SK-N-SH (cell line): Measurements from ENCODE around the gene SCAND1. TPM values are rescaled to one million over a fixed set of nuclear protein-coding genes. Genes with fewer than 3 reads are reported as not detected.

Experiments used
- CTCF ChIA-PET: fragments of 300-600, 350-600 bp; formaldehyde crosslinking; extraction: SDS; loops from one replicate; lab custom pipeline; 2021; lab: Yijun Ruan, JAX
- POLR2A ChIA-PET: fragments of 350-600 bp; sonication (Branson Sonifier 250); formaldehyde crosslinking; extraction: SDS; loops from one replicate; lab custom pipeline; 2020; ENCODE audit warnings: antibody characterized with exemption, inconsistent platforms; lab: Yijun Ruan, JAX
- DNase-seq: peaks from one replicate; pipeline ENCODE4 v3.0.0; 2012
- H2AFZ ChIP-seq: fragments of 200-600 bp; sonication (generic); 2 replicates; pipeline ENCODE4 v1.8.1; 2016; ENCODE audit warnings: antibody characterized with exemption, mild to moderate bottlenecking, low read depth
- H3F3A ChIP-seq: fragments of 200-600 bp; sonication (generic); replicated peaks from 2 replicates; pipeline ENCODE3; 2016; ENCODE audit warnings: antibody characterized with exemption, mild to moderate bottlenecking; ENCODE audit not compliant: insufficient read depth
- H3K27ac ChIP-seq, 2 experiments: fragments of 200-500 bp in 1 of 2; fragments of 200-600 bp in 1 of 2; sonication (Bioruptor generic) in 1 of 2; sonication (generic), shearing (Covaris generic) in 1 of 2; 2 replicates each; pipeline versions ENCODE4 v1.5.1 to v1.6.1; 2014 to 2016; ENCODE audit warnings: low read depth in 2 of 2, inconsistent platforms in 1 of 2, low read length in 1 of 2, mild to moderate bottlenecking in 1 of 2, mixed read lengths in 1 of 2
- H3K27me3 ChIP-seq: fragments of 200-600 bp; sonication (generic), shearing (Covaris generic); 2 replicates; pipeline ENCODE4 v1.6.1; 2016; ENCODE audit warnings: mixed run types; ENCODE audit not compliant: insufficient read depth
- H3K36me3 ChIP-seq, 2 experiments: fragments of 200-500 bp in 1 of 2; fragments of 200-600 bp in 1 of 2; sonication (Bioruptor generic) in 1 of 2; sonication (generic) in 1 of 2; replicated peaks in 1 of 2; 2 replicates each; pipeline versions ENCODE3 to v1.5.1; 2014 to 2016; ENCODE audit warnings: low read length in 1 of 2, mild to moderate bottlenecking in 1 of 2; ENCODE audit not compliant: insufficient read depth in 2 of 2, control insufficient read depth in 1 of 2
- H3K4me1 ChIP-seq, 2 experiments: fragments of 200-500 bp in 1 of 2; fragments of 200-600 bp in 1 of 2; sonication (Bioruptor generic) in 1 of 2; sonication (generic), shearing (Covaris generic) in 1 of 2; 2 replicates each; pipeline versions ENCODE4 v1.5.1 to v1.6.1; 2014 to 2016; ENCODE audit warnings: low read depth in 1 of 2, low read length in 1 of 2, mixed run types in 1 of 2; ENCODE audit not compliant: insufficient read depth in 2 of 2, control insufficient read depth in 1 of 2
- H3K4me2 ChIP-seq: fragments of 200-600 bp; sonication (generic), shearing (Covaris generic); 2 replicates; pipeline ENCODE4 v1.6.1; 2017; ENCODE audit warnings: mixed run types
- H3K4me3 ChIP-seq, 2 experiments: fragments of 200-500 bp in 1 of 2; fragments of 200-600 bp in 1 of 2; sonication (Bioruptor generic) in 1 of 2; sonication (generic), shearing (Covaris generic) in 1 of 2; 2 replicates each; pipeline versions ENCODE4 v1.5.1 to v1.8.1; 2014 to 2016; ENCODE audit warnings: low read depth in 2 of 2, inconsistent platforms in 1 of 2, low read length in 1 of 2, mild to moderate bottlenecking in 1 of 2, mixed read lengths in 1 of 2, moderate library complexity in 1 of 2
- H3K79me2 ChIP-seq: fragments of 200-600 bp; sonication (generic); 2 replicates; pipeline ENCODE4 v1.8.1; 2017; ENCODE audit warnings: mild to moderate bottlenecking; ENCODE audit not compliant: insufficient read depth
- H3K9ac ChIP-seq: fragments of 200-600 bp; sonication (generic); 2 replicates; pipeline ENCODE4 v1.6.1; 2017; ENCODE audit warnings: mixed run types
- H3K9me2 ChIP-seq: fragments of 200-600 bp; sonication (generic); 2 replicates; pipeline ENCODE4 v1.6.1; 2017; ENCODE audit warnings: mixed run types
- H3K9me3 ChIP-seq: fragments of 200-600 bp; sonication (generic); 2 replicates; pipeline ENCODE4 v1.6.1; 2017; ENCODE audit warnings: mixed run types, mild to moderate bottlenecking, moderate library complexity
- H4K20me1 ChIP-seq: fragments of 200-600 bp; sonication (generic); 2 replicates; pipeline ENCODE4 v1.6.1; 2017; ENCODE audit warnings: mild to moderate bottlenecking, mixed run types; ENCODE audit not compliant: insufficient read depth
- CHD2 ChIP-seq: fragments of 150-350 bp; IDR thresholded peaks from 2 replicates; pipeline ENCODE4 v1.6.1; 2018; ENCODE audit warnings: low read length; ENCODE audit not compliant: partially characterized antibody
- ELF1 ChIP-seq: IDR thresholded peaks from 2 replicates; pipeline ENCODE4 v1.4.0; 2012
- JUND ChIP-seq: IDR thresholded peaks from 2 replicates; pipeline ENCODE4 v1.4.0; 2012
- MEF2A ChIP-seq: IDR thresholded peaks from 2 replicates; pipeline ENCODE4 v1.4.0; 2012; ENCODE audit warnings: low read depth, borderline replicate concordance
- NRF1 ChIP-seq: IDR thresholded peaks from 2 replicates; pipeline ENCODE4 v1.6.1; 2012; ENCODE audit warnings: low read depth, mild to moderate bottlenecking, low read length
- POLR2AphosphoS5 ChIP-seq: IDR thresholded peaks from 2 replicates; pipeline ENCODE4 v1.6.1; 2012; ENCODE audit warnings: low read depth, low read length
- RAD21 ChIP-seq: IDR thresholded peaks from 2 replicates; pipeline ENCODE4 v1.6.1; 2012; ENCODE audit warnings: mild to moderate bottlenecking, low read length
- RXRA ChIP-seq: IDR thresholded peaks from 2 replicates; pipeline ENCODE4 v1.4.0; 2012; ENCODE audit warnings: low read depth, mild to moderate bottlenecking, borderline replicate concordance
- SIN3A ChIP-seq: IDR thresholded peaks from 2 replicates; pipeline ENCODE4 v1.6.1; 2012; ENCODE audit warnings: low read depth, mild to moderate bottlenecking, low read length, moderate library complexity, borderline replicate concordance
- whole genome bisulfite sequencing: methylation state at CpG from one replicate; pipeline ENCODE4 v1.1.6; 2017; ENCODE audit warnings: low lambda C conversion rate; 5-methylcytosine and 5-hydroxymethylcytosine counted together
- polyA plus RNA-seq, 3 experiments: library from polyadenylated mRNA; depleted of rRNA; stranded (reverse); fragments of >200 nt; gene quantifications; 2 replicates each; pipeline ENCODE4 v1.2.3, GENCODE V29; 2012
- TF ChIP-seq, protein P1 (sequence below): IDR thresholded peaks from 2 replicates; pipeline ENCODE4; 2012
- TF ChIP-seq, protein P2 (sequence below): IDR thresholded peaks from 2 replicates; pipeline ENCODE4 v1.4.0; 2012; ENCODE audit warnings: low read depth, borderline replicate concordance
- TF ChIP-seq, protein P3 (sequence below): IDR thresholded peaks from 2 replicates; pipeline ENCODE4 v1.6.1; 2012; ENCODE audit warnings: mild to moderate bottlenecking, low read depth, low read length, moderate library complexity
- TF ChIP-seq, protein P4 (sequence below): fragments of 200-600 bp; sonication (generic); IDR thresholded peaks from 2 replicates; pipeline ENCODE4 v1.6.1; 2017; ENCODE audit warnings: antibody characterized with exemption, mild to moderate bottlenecking, moderate library complexity
- TF ChIP-seq, protein P5 (sequence below): IDR thresholded peaks from 2 replicates; pipeline ENCODE4 v1.4.0; 2012; ENCODE audit warnings: low read depth, borderline replicate concordance

The SCAND1 gene
- polyA plus RNA-seq, 1 of the 3 experiments (the other 2 are of a cell fraction): 44.1 TPM

DNA sequence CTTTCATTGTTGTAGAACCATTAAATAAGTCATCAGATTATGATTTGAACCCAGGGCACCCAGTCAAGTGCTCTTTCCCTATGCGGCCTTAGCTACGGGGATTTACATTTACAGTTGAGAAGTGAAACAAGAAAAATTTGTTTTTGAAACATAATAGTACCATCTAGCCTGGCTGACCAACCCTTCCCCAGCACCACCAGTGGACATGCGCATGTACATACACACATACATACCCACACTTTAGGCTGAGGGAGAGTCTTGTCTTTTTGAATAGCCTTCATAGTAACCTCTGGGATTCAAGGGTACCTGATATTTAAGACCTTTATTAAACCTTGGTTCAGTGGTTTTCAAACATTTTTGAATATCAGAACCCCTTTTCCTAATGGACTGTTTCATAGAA lies 33.8 kb downstream of the SCAND1 start:
- H3K4me3 ChIP-seq: no peak overlapping the region
- H3K27ac ChIP-seq: no peak overlapping the region
- no peaks in the 10 kb centered on the region for H3K9me3 ChIP-seq
- H4K20me1 ChIP-seq: no peaks in the 10 kb centered on the region
- no peaks in the 10 kb centered on the region for H3K9me2 ChIP-seq
- H3K4me1 ChIP-seq: no peaks in the 10 kb centered on the region; a peak in 1 of 4 replicates
- no peaks in the 10 kb centered on the region for H3K27me3 ChIP-seq
- H3K79me2 ChIP-seq: no peaks in the 10 kb centered on the region
- ChIA-PET POLR2A (no interaction called here), CTCF (no interaction called here)
- WGBS: 95% methylated on average over 3 of the region's 3 CpGs
- no peak overlapping the region for H2AFZ ChIP-seq
- H3K9ac ChIP-seq: no peak overlapping the region
- no peak overlapping the region for H3K4me2 ChIP-seq
- H3K36me3 ChIP-seq: peaks cover 18 to 38% of the 10 kb centered on the region in 2 experiments
- DNase-seq: no peak
- TF ChIP-seq ELF1: no peak
- TF ChIP-seq RXRA: no peak
- TF ChIP-seq JUND: no peak
- TF ChIP-seq, protein P1, sequence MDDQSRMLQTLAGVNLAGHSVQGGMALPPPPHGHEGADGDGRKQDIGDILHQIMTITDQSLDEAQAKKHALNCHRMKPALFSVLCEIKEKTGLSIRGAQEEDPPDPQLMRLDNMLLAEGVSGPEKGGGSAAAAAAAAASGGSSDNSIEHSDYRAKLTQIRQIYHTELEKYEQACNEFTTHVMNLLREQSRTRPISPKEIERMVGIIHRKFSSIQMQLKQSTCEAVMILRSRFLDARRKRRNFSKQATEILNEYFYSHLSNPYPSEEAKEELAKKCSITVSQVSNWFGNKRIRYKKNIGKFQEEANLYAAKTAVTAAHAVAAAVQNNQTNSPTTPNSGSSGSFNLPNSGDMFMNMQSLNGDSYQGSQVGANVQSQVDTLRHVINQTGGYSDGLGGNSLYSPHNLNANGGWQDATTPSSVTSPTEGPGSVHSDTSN: no peak
- TF ChIP-seq MEF2A: no peak
- H3F3A ChIP-seq: no peaks in the 10 kb centered on the region

DNA sequence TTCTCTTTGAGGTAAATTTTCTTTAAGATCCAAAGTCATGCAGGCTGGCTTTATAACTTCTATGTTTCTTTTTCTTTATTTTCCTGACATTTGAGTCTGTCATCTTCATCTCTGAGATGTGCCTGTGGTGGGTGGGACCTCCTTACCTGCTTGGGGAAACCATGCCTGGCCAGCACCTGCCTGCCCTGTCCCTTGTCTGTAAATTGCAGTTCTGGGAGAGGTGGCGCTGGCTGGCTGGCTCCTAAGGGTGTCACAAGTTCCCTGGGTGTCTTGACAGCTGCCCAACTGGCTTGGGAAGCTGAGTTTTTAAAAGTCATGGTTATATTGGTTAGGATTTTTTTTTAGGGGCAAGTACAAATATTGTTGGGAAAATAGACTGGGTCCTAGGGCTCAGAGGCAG lies 36.3 kb downstream of the SCAND1 start:
- no peak for DNase-seq
- H3K27ac ChIP-seq: no peak overlapping the region
- POLR2A ChIA-PET: no interaction called here
- no peak for TF ChIP-seq SIN3A
- TF ChIP-seq RXRA: no peak
- no peak for TF ChIP-seq RAD21
- TF ChIP-seq, protein P2, sequence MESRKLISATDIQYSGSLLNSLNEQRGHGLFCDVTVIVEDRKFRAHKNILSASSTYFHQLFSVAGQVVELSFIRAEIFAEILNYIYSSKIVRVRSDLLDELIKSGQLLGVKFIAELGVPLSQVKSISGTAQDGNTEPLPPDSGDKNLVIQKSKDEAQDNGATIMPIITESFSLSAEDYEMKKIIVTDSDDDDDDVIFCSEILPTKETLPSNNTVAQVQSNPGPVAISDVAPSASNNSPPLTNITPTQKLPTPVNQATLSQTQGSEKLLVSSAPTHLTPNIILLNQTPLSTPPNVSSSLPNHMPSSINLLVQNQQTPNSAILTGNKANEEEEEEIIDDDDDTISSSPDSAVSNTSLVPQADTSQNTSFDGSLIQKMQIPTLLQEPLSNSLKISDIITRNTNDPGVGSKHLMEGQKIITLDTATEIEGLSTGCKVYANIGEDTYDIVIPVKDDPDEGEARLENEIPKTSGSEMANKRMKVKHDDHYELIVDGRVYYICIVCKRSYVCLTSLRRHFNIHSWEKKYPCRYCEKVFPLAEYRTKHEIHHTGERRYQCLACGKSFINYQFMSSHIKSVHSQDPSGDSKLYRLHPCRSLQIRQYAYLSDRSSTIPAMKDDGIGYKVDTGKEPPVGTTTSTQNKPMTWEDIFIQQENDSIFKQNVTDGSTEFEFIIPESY: no peak
- no peak for TF ChIP-seq POLR2AphosphoS5
- no peak for TF ChIP-seq JUND
- TF ChIP-seq, protein P3, sequence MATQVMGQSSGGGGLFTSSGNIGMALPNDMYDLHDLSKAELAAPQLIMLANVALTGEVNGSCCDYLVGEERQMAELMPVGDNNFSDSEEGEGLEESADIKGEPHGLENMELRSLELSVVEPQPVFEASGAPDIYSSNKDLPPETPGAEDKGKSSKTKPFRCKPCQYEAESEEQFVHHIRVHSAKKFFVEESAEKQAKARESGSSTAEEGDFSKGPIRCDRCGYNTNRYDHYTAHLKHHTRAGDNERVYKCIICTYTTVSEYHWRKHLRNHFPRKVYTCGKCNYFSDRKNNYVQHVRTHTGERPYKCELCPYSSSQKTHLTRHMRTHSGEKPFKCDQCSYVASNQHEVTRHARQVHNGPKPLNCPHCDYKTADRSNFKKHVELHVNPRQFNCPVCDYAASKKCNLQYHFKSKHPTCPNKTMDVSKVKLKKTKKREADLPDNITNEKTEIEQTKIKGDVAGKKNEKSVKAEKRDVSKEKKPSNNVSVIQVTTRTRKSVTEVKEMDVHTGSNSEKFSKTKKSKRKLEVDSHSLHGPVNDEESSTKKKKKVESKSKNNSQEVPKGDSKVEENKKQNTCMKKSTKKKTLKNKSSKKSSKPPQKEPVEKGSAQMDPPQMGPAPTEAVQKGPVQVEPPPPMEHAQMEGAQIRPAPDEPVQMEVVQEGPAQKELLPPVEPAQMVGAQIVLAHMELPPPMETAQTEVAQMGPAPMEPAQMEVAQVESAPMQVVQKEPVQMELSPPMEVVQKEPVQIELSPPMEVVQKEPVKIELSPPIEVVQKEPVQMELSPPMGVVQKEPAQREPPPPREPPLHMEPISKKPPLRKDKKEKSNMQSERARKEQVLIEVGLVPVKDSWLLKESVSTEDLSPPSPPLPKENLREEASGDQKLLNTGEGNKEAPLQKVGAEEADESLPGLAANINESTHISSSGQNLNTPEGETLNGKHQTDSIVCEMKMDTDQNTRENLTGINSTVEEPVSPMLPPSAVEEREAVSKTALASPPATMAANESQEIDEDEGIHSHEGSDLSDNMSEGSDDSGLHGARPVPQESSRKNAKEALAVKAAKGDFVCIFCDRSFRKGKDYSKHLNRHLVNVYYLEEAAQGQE: no peak
- no peak for TF ChIP-seq CHD2
- TF ChIP-seq, protein P4, sequence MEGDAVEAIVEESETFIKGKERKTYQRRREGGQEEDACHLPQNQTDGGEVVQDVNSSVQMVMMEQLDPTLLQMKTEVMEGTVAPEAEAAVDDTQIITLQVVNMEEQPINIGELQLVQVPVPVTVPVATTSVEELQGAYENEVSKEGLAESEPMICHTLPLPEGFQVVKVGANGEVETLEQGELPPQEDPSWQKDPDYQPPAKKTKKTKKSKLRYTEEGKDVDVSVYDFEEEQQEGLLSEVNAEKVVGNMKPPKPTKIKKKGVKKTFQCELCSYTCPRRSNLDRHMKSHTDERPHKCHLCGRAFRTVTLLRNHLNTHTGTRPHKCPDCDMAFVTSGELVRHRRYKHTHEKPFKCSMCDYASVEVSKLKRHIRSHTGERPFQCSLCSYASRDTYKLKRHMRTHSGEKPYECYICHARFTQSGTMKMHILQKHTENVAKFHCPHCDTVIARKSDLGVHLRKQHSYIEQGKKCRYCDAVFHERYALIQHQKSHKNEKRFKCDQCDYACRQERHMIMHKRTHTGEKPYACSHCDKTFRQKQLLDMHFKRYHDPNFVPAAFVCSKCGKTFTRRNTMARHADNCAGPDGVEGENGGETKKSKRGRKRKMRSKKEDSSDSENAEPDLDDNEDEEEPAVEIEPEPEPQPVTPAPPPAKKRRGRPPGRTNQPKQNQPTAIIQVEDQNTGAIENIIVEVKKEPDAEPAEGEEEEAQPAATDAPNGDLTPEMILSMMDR: no peak
- TF ChIP-seq NRF1: no peak
- TF ChIP-seq, protein P5, sequence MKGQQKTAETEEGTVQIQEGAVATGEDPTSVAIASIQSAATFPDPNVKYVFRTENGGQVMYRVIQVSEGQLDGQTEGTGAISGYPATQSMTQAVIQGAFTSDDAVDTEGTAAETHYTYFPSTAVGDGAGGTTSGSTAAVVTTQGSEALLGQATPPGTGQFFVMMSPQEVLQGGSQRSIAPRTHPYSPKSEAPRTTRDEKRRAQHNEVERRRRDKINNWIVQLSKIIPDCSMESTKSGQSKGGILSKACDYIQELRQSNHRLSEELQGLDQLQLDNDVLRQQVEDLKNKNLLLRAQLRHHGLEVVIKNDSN: no peak
- 100% methylated on average over 1 of the region's 1 CpG for WGBS
- no peaks in the 10 kb centered on the region for H4K20me1 ChIP-seq
- no peak overlapping the region for H3K9ac ChIP-seq
- no peak overlapping the region for H3K4me2 ChIP-seq
- no peaks in the 10 kb centered on the region for H3K79me2 ChIP-seq
- H3F3A ChIP-seq: no peaks in the 10 kb centered on the region
- H3K4me3 ChIP-seq: no peak overlapping the region
- H3K9me2 ChIP-seq: no peaks in the 10 kb centered on the region
- H3K9me3 ChIP-seq: no peaks in the 10 kb centered on the region
- H3K4me1 ChIP-seq: no peaks in the 10 kb centered on the region; a peak in 1 of 4 replicates
- CTCF ChIA-PET: interaction anchor here (1.3 kb wide), 1 partner anchor 75 kb away, joined by 3 read pairs; no protein-coding TSS in a partner anchor
- peaks cover 31 to 54% of the 10 kb centered on the region in 2 experiments for H3K36me3 ChIP-seq
- H3K27me3 ChIP-seq: no peaks in the 10 kb centered on the region
- no peak overlapping the region for H2AFZ ChIP-seq
